ENCODE data around the gene USP47. TPM values are rescaled to one million over a fixed set of nuclear protein-coding genes. Genes with fewer than 3 reads are reported as not detected.

Gene USP47
- total and polyA plus RNA-seq, 2 donors (not counting 1 experiment from before 2014, with no cell fraction given): 12.8 to 52.9 TPM

GRCh38 chr11:11862999-11863398, 21.2 kb downstream of the USP47 start:
- peaks cover 96% of the 10 kb centered on the region for H3K79me2 ChIP-seq (ENCODE audit: control insufficient read depth, insufficient read depth, low read length)
- no peak overlapping the region for H3K27ac ChIP-seq (ENCODE audit: low read length in 2 of 2)
- intact Hi-C loops (cut with micrococcal nuclease): no loop called here
- CTCF ChIA-PET: interaction anchor here (3.2 kb wide), 1 partner anchor 13 kb away, joined by 12 read pairs; no protein-coding TSS in a partner anchor
- Mint-ChIP-seq H3K4me1 (peaks cover 60% of the 10 kb centered on the region), H3K27ac (no peak overlapping the region), H3K27me3 (no peaks in the 10 kb centered on the region), H3K4me3 (no peak overlapping the region), H3K9me3 (ENCODE audit: insufficient read depth) (peaks cover 5% of the 10 kb centered on the region)
- H3K36me3 ChIP-seq (replicated peaks in 1 of 2; ENCODE audit: control extremely low read depth in 1 of 2, control insufficient read depth in 1 of 2, extremely low read depth in 1 of 2, insufficient read depth in 2 of 2, low read length in 1 of 2): no peaks in the 10 kb centered on the region
- H3K4me3 ChIP-seq (ENCODE audit: control extremely low read depth in 1 of 5, extremely low read depth in 1 of 5, insufficient read depth in 1 of 5, low read depth in 2 of 5, low read length in 4 of 5): no peak overlapping the region
- POLR2A ChIA-PET: interaction anchor here (0.5 kb wide), 1 partner anchor 8 kb away, joined by 3 read pairs; no protein-coding TSS in a partner anchor
- H4K20me1 ChIP-seq (ENCODE audit: control insufficient read depth, insufficient read depth, low read length, poor library complexity, severe bottlenecking): peaks cover 78% of the 10 kb centered on the region
- peaks cover 9 to 21% of the 10 kb centered on the region in 2 donors for H3K4me1 ChIP-seq (ENCODE audit: control insufficient read depth in 2 of 2, insufficient read depth in 2 of 2, low read length in 2 of 2)
- no peak overlapping the region for H3K9ac ChIP-seq (ENCODE audit: low read length)
- no peaks in the 10 kb centered on the region for H3K27me3 ChIP-seq (replicated peaks in 1 of 4; ENCODE audit: control extremely low read depth in 1 of 4, control insufficient read depth in 3 of 4, insufficient read depth in 4 of 4, low read length in 3 of 4)
- DNase-seq: no peak
- no peak overlapping the region for H2AFZ ChIP-seq (ENCODE audit: insufficient read depth, low read depth, low read length, poor library complexity, severe bottlenecking)
- TF ChIP-seq CTCF (IDR thresholded peaks at IDR 0.05) (no peak), EZH2 (IDR thresholded peaks at IDR 0.05; ENCODE audit: borderline replicate concordance, insufficient read depth, low read depth, low read length, poor library complexity, severe bottlenecking) (no peak)
- no CpG with 5 or more reads among the region's 2 CpGs for WGBS (ENCODE audit: insufficient coverage)
- ATAC-seq (ENCODE audit: low read depth): no peak
- no peak overlapping the region for H3K4me2 ChIP-seq (replicated peaks; ENCODE audit: low read depth, low read length, poor library complexity, severe bottlenecking)
- peaks cover 0 to 5% (median 0%) of the 10 kb centered on the region in 3 donors for H3K9me3 ChIP-seq (ENCODE audit: control extremely low read depth in 1 of 3, control insufficient read depth in 2 of 3, insufficient read depth in 1 of 3, low read length in 2 of 3)

GRCh38 chr11:11864332-11864731, 22.6 kb downstream of the USP47 start:
- H3K27me3 Mint-ChIP-seq: no peaks in the 10 kb centered on the region
- POLR2A ChIA-PET: no interaction called here

More at GRCh38 chr11:11864332-11864731, 22.6 kb downstream of the USP47 start:
- CTCF ChIA-PET: interaction anchor here (3.2 kb wide), 1 partner anchor 15 kb away, joined by 12 read pairs; no protein-coding TSS in a partner anchor
- H3K4me1 ChIP-seq (ENCODE audit: control insufficient read depth in 2 of 2, insufficient read depth in 2 of 2, low read length in 2 of 2): peaks cover 9 to 21% of the 10 kb centered on the region in 2 donors
- no peaks in the 10 kb centered on the region for H3K27me3 ChIP-seq (replicated peaks in 1 of 4; ENCODE audit: control extremely low read depth in 1 of 4, control insufficient read depth in 3 of 4, insufficient read depth in 4 of 4, low read length in 3 of 4)
- no peak overlapping the region for H3K4me2 ChIP-seq (replicated peaks; ENCODE audit: low read depth, low read length, poor library complexity, severe bottlenecking)
- no peaks in the 10 kb centered on the region for H3K36me3 ChIP-seq (replicated peaks in 1 of 2; ENCODE audit: control extremely low read depth in 1 of 2, control insufficient read depth in 1 of 2, extremely low read depth in 1 of 2, insufficient read depth in 2 of 2, low read length in 1 of 2)
- H3K4me3 Mint-ChIP-seq: no peak overlapping the region
- ATAC-seq (ENCODE audit: low read depth) (no peak), DNase-seq (no peak)
- intact Hi-C loops (cut with micrococcal nuclease): no loop called here
- H3K9me3 Mint-ChIP-seq (ENCODE audit: insufficient read depth): peaks cover 6% of the 10 kb centered on the region
- no peak overlapping the region for H2AFZ ChIP-seq (ENCODE audit: insufficient read depth, low read depth, low read length, poor library complexity, severe bottlenecking)
- H3K27ac Mint-ChIP-seq: no peak overlapping the region
- no CpG with 5 or more reads among the region's 3 CpGs for WGBS (ENCODE audit: insufficient coverage)
- H3K79me2 ChIP-seq (ENCODE audit: control insufficient read depth, insufficient read depth, low read length): peaks cover 96% of the 10 kb centered on the region
- H4K20me1 ChIP-seq (ENCODE audit: control insufficient read depth, insufficient read depth, low read length, poor library complexity, severe bottlenecking): peaks cover 77% of the 10 kb centered on the region
- no peak overlapping the region for H3K27ac ChIP-seq (ENCODE audit: low read length in 2 of 2)
- no peak for TF ChIP-seq CTCF (IDR thresholded peaks at IDR 0.05)
- TF ChIP-seq EZH2 (IDR thresholded peaks at IDR 0.05; ENCODE audit: borderline replicate concordance, insufficient read depth, low read depth, low read length, poor library complexity, severe bottlenecking): no peak
- H3K9ac ChIP-seq (ENCODE audit: low read length): no peak overlapping the region
- H3K4me1 Mint-ChIP-seq: peaks cover 61% of the 10 kb centered on the region
- H3K4me3 ChIP-seq (ENCODE audit: control extremely low read depth in 1 of 5, extremely low read depth in 1 of 5, insufficient read depth in 1 of 5, low read depth in 2 of 5, low read length in 4 of 5): no peak overlapping the region
- peaks cover 0 to 5% (median 0%) of the 10 kb centered on the region in 3 donors for H3K9me3 ChIP-seq (ENCODE audit: control extremely low read depth in 1 of 3, control insufficient read depth in 2 of 3, insufficient read depth in 1 of 3, low read length in 2 of 3)
